ENCODE results near the gene BCL2.
"Not testable (repeated sequence)": the region's sequence is repeated elsewhere in the genome, so short reads cannot be mapped to it uniquely, and the experiment has no call there.

BCL2 gene

DNA sequence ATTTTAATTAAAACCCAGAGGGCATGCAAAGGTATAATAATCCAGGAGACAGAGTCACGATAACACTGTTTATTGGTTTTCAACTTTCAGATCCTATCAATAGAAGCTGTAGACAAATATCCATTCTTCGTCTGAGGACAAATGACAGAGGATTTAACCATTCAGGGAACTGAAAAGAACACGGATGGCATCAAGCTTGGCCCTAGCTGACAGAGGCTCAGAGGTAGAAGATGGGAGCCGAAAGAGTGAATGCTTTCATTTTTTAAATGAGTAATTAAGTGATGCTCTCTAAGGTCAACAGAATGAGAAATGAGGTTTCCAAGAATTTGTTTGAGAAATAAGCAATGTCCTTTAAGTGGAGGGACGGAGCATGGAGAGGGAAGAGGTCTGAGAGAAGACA, 62.1 kb downstream of the BCL2 start:
- no peak for DNase-seq

DNA sequence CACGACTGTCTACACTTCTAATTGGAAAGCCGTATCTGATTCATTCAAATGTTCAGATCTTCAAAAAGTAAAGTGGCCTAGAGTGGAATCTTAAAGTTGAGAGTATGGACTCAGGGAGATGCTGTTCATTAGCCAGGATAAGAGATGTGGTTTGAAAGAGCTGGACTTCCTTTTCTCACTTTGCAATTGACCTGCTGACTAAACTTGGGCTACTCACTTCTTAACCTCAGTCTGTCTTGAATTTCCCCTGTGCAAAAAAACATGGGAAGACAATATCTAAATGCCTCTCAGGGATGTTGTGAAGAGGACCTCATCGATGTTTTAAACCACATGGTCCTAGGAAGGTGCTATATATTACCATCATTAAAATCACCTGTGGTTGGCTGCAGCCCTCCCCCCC, 64.1 kb downstream of the BCL2 start:
- DNase-seq = no peak

- DNase-seq = no peak
Observed at GRCh38 chr18:63254716-63255399, 64.7 kb downstream of the BCL2 start.

GRCh38 chr18:63253428-63254372, 65.9 kb downstream of the BCL2 start:
- no peak for DNase-seq

DNA sequence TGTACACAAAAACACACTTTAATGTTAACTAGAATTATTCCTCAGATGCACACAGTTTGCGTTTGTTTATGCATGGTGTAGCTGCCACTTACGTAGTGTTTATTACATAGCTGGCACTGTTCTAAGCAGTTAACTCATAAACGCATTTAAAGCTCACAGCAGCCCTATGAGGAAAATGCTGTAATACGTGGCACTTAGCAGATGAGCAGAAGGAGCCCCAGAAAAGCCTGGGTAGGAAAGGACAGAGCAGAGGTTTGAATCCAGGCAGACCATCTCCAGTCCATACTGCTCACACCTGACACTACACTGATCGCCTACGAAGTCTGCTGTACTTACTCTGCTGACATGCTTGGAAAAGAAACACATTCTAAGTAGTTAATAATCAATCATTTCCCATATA, 66.6 kb downstream of the BCL2 start:
- DNase-seq = no peak

DNA sequence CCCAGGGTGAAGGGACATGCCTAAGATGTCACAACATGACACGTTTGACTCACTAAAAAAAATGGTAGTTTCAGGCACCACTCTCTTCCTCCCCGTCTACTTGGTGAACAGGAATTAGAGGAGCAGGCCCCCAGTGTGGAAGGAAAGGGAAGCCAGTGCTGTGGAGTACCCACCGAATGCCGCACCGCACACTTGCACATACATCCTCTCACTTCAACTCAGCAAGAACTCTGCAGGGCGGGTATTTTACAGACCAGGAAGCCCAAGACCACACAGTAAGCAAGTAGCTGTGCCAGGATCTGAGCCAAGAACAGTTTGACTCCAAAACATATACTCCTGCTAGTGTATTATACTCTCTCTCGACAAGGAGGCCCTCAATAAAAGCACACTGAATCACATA, 69.8 kb downstream of the BCL2 start:
- DNase-seq = no peak

DNA sequence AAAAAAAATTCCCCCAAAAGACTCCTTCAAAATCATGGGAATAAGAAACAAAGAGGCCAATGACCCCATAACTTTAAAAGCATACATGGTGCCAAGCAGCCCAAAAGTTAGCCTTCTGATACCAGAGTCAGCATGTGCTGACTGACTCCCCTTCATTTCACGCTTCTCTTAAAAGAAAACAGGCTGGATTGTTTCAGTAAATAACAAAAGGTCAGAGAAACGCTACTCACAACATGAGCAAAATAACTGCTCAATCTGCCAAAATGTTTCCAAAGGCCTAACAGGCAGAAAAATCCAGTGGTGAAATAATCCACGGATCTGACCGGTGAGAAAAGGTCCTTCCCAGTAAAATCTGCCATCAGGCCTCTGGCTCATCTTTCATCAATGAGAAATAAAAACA, 71.6 kb downstream of the BCL2 start:
- no peak for DNase-seq

GRCh38 chr18:63247506-63247905, 72.1 kb downstream of the BCL2 start:
- DNase-seq = no peak

- DNase-seq = no peak
Observed at GRCh38 chr18:63245600-63245999, 74.0 kb downstream of the BCL2 start.

DNA sequence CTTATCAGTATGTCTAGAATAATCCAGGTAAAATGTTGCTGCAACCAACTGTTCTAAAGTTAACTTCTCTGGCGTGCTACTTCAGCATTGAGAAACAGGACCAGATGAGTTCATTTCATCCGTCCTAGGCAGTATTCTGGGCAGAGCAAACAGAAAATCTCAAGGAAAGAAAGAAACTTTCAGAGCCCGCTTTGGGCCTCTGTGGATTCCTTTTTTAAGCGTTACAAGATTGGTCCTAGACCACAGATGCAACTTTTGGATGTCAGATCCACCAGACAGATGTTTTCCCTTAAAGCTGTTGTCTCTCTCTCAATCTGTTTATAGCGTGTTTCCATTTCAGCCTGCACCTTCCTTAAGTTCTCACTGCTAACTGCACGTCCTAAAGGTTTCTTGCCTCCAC, 75.0 kb downstream of the BCL2 start:
- no peak for DNase-seq

DNA sequence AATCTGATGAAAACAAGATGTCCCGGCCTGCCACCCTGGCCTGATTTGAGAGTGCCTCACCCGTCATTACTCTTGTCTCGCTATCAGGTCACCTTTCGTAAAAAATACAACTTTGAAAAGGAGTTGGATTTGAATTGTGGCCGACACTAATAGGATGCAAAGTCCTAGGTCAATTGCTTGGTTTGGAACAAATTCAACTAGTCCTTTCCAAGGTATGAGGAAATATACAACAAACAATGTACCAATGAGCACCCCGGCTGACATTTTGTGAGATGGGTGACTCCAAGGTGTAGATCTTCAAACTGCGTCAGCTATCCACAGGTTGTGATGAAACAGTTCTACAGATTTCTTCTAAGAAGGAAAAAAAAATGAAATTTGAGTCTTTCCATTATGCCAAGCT, 77.8 kb downstream of the BCL2 start:
- no peak for DNase-seq

GRCh38 chr18:63241317-63241712, 78.3 kb downstream of the BCL2 start:
- no peak for DNase-seq

DNA sequence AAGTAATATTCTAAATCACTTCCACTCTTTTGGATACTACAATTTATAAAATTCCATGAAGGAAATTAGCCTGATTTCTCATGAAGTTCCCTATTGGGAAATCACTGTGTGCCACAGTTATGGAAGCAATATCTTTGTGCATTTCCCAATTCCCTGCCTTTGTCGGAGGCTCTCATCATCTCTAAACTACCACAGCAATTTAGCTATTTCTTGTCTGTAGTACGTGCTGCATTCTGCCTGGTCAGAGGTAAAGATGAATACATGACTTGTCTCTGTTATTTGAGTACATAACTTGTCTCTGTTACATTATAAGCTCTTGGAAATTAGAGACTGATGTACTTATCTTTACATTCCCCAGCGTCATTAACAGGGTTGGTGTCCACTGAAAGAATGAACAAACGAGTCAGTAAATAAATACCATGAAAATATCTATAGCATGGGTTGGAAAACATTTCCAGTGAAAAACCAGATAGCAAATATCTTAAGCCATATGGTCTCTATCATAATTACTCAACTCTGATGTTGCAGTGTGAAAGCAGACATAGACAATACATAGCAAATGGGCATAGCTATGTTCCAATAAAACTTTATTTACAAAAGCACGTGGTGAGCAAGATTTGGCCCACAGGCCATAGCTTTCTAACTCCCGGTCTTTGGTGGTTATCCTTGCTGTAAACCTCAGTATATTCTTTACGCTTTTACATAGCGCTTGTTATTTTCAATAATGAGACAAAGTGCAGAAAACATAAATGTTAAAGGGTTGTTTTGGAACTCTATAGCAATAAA, 78.8 kb downstream of the BCL2 start:
- no peak for DNase-seq

GRCh38 chr18:63238693-63239075, 80.9 kb downstream of the BCL2 start:
- peak; percentile 53 for DNase-seq

GRCh38 chr18:63237881-63238692, 81.5 kb downstream of the BCL2 start:
- no peak for DNase-seq

- DNase-seq = no peak
Observed at GRCh38 chr18:63236921-63237846, 82.4 kb downstream of the BCL2 start.

DNA sequence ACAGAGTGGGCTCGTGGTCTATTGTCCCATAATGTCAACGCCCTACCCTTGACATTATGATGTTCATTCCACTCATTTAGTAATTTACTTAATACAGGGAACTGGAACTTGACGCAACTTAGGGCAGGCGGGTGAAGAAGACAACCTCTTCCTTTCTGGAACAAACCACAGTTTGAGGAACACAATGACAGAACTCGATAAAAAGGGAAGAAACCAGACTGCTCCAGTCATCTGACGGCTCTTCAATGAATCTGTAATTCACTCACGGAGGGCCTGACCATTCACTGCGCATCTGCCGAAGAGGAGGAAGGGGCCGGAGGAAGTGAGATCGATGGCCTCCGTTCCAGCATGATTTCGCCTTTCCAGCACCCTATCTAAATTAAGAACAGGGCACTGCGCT, 83.2 kb downstream of the BCL2 start:
- DNase-seq = no peak

GRCh38 chr18:63235920-63236319, 83.6 kb downstream of the BCL2 start:
- DNase-seq = not testable (repeated sequence)

GRCh38 chr18:63234841-63235240, 84.7 kb downstream of the BCL2 start:
- DNase-seq = no peak

DNA sequence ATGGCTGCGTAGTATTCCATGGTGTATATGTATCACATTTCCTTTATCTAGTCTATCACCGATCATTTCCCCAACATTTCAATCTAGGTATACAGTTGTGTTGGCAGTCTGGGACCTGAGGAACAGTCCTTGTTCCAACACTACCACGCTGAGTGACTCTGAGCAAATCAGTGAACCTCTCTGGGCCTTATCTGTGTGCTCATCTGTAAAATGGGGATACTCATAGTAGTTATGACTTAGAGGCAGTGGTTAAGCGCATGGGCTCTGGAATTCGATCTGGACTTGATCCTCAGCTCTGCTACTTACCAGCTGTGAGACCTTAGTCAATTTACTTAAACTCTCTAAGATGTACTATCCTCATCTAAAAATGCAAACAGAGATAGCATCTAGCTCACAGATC, 85.1 kb downstream of the BCL2 start:
- DNase-seq = no peak

- DNase-seq = no peak
Observed at GRCh38 chr18:63233334-63233733, 86.2 kb downstream of the BCL2 start.

- DNase-seq = no peak
Observed at GRCh38 chr18:63232826-63233225, 86.7 kb downstream of the BCL2 start.

Measured in NCI-H2107 (cell line).